Left lobe of liver (tissue), 2 donors: ENCODE measurements around the gene KRTAP1-1. TPM values are rescaled to one million over a fixed set of nuclear protein-coding genes. Genes with fewer than 3 reads are reported as not detected.
"Not testable (repeated sequence)": the region's sequence is repeated elsewhere in the genome, so short reads cannot be mapped to it uniquely, and the experiment has no call there.

Experiments
- ATAC-seq: fragments of 200-7000 bp; cut with Tn5 transposase; one replicate; pipeline ENCODE4 v1.9.1; 2020; ENCODE audit warnings: mild to moderate bottlenecking, moderate library complexity
- DNase-seq: peaks from one replicate; pipeline ENCODE4 v3.0.0-alpha.2; 2020; ENCODE audit warnings: low spot score
- total RNA-seq: library from RNA; stranded (reverse); gene quantifications from one replicate; pipeline ENCODE4 v1.2.1, GENCODE V29; 2021
- donor health status: DM: no; HTN: no; CAD: no; lungs with moderate emphysema.
- donor health status: DM: no; HTN: yes; CAD: no.

Gene KRTAP1-1
- total RNA-seq, 1 donor from 2014 or later: not detected

DNA sequence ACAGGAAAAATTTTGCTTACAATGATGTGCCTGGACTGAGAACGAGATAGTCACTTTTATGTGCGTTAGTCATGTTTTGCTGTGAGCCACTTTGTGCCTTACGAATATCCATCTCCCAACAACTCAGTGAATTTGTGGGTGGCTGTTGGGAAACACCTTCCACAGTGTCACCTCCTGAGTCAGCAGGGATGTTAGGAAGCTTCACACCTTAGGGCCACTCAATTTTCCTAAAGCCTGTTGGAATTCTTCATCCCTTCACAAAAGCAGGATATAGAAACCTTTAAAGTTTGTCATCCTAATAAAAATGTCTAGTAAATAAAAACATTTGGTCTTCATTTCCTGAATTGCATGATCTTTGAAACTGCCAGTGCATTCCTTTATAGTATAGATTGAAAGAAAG lies 28.1 kb downstream of the KRTAP1-1 start:
- DNase-seq: no peak
- no peak for ATAC-seq

DNA sequence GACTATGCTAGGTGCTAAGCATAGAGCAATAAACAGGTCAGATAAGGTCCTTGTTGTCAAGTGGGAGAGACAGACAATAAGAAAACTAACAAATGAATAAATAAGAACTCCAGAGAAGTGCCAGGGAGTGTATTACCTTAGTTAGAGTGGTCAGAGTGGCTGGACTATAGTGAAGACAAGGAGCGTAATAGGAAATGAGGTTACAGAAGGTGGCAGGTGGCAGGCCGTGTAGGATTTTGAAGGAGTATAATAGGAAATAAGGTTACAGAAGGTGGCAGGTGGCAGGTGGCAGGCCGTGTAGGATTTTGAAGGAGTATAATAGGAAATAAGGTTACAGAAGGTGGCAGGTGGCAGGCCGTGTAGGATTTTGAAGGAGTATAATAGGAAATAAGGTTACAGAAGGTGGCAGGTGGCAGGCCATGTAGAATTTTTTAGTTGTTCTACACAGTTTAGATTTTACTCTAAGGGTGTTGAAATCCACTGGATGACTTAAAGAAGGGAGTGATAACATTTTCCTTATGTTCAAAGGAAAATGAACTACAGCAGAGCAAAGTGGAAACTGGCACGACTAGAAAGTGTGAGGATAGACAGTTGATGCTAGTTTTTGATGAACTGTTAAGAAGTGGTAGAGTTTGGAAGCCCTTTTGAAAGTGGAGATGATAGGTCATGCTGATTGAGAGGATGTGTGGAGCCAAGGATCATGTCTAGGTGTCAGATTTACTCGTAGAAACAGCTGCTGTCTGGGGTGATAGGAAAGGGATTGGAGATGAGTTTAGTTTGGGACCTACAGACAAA lies 28.7 kb downstream of the KRTAP1-1 start:
- no peak for DNase-seq
- no peak for ATAC-seq

DNA sequence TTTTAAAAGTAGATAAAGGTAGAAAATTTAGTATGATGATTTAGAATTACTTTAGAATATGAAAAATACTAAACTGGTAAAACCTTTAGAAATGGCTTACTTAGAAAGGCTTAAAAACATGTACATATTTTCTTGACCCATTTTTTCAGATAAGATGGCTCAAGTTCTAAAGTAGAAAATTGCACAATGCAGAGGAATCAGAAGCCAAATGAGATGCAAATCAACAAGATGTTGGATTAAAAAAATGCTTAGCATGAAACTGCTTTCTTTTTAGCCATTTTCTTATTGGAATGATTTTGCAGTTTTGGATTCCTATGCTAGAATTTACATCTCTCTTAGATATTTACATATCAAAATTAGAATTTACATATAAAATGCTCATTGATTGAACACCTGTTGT lies 30.8 kb downstream of the KRTAP1-1 start:
- DNase-seq (no peak), ATAC-seq (no peak)

DNA sequence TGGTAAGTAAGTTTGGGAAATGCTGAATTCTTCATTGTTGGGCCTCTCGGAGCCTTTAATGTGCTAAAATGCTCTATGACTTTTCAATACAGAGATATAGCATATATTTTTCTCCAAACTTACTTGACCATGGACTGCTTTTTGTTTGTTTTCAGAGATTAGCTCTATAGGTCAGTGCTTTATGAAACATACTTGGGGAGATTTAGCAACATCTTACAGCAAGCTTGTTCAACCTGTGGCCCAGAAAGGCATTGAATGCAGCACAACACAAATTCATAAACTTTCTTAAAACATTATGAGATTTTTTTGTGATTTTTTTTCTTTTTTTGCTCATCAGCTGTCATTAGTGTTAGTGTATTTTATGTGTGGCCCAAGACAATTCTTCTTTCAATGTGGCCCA lies 31.3 kb downstream of the KRTAP1-1 start:
- ATAC-seq: no peak
- DNase-seq: no peak

DNA sequence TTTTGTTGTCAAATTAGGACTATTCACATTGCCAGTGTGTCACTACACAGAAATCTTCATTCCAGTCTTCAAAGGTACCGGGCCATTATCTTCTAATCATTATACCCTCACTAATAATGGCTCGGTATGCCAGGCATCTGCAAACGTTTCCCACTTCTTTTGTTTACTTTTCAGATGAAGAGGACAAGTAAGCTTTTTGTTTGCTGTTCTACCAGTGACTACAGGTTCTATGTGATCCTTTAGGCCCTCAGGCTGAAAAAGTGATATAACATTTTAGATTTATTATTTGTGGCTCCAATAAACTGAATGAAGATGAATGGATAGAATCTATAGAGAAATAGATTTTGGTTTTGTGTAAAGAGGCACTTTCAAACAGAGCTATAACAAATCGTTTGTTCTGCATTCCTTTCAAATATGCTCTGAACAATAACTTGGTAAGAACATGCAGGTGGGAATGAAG lies 31.9 kb downstream of the KRTAP1-1 start:
- DNase-seq (no peak), ATAC-seq (no peak)

DNA sequence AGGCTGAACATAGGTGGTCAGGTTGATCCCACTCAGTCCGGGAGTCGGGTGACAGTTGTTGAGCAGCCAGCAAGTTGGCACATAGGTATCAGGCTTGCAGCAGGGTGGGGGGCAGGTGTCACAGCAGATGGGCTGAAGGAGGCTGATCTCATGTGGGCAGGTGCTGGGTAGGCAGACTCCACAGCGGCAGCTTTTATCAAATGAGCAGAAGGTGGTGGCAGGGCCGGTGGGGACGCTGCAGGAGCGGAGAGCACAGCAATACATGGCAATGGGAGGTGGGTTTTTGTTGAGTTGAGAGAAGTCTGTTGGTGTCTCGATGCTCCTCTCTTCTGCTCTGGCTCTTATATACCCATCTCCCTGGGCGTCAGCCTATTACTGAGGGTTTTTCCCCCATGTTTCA lies 32.4 kb downstream of the KRTAP1-1 start, which contains the start of gene KRTAP3-1:
Gene KRTAP3-1, minus strand, starts transcription at position 318 of the 400 bp plus-strand sequence. Its CDS starts 54 bp downstream, at position 264.
- no peak for ATAC-seq
- no peak for DNase-seq

DNA sequence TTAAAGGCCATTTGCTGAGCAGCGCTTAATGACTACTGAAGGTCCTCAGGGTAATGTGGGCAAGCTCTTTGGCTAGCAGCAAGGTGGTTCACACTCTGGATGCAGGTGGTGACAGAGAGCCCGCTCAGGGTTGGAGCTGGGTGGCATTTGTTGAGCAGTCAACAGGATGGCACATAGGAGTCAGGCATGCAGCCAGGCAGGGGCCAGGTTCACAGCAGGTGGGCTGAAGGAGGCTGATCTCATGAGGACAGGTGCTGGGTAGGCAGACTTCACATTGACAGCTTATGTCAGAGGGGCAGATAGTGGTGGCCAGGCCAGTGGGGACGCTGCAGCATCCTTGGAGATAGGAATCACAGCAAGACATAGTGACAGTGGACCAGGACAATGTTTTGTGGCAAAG lies 36.9 kb downstream of the KRTAP1-1 start:
- DNase-seq (no peak), ATAC-seq (no peak)

DNA sequence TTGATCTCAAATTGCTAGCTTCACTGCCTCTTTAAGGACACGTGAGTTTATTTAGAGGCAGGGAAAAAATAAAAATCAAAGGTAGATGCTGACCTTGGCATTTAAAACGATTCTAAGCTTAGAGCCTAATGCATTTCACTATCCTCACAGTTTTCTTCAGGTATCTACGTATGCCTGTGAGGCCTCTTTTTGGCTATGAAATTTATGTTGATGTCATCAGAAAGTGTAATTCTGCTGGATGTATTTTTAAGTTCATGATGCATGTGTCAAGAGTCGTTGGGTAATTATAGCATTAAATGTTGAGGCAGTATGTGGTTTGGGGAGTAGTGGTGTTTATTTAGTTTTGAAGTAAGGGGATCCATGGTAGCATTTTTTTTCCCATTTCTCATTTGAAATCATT lies 37.3 kb downstream of the KRTAP1-1 start:
- no peak for DNase-seq
- no peak for ATAC-seq

DNA sequence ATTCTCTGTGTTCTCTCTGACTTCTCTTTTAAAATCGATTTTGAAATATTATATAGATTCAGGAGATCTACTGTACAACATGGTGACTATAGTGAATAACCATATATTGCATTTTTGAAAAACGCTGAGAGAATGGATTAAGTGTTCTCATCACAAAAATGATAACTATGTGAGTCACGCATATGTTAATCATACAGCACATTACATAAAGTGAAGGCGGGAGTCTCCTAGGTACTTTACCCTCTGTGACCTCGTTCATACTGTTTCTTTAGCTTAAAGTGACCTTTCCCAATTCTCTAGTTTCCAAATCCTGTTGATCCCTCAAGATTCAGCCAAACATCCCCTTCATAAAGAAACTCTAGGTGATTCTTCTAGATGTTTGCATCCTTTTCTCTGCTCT lies 38.4 kb downstream of the KRTAP1-1 start:
- no peak for DNase-seq
- no peak for ATAC-seq

DNA sequence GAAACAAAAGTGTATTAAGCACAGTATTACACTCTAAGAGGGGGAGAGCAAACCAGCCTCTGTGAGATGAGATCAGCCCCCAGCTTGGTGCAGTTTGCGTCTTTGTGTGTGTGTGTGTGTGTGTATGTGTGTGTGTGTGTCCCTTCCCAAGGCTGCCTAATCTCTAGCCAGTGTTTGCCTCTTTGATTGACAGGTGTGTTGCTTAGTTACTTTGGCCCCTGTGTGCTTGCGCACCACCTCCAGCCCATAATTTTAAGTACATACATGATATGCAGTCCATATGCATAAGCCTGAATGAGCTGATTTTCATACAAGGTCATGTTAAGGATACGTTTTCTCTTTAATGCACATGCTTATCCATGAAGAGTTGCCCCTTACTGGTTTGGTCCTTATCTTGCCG lies 39.5 kb downstream of the KRTAP1-1 start:
- ATAC-seq (no peak), DNase-seq (no peak)

DNA sequence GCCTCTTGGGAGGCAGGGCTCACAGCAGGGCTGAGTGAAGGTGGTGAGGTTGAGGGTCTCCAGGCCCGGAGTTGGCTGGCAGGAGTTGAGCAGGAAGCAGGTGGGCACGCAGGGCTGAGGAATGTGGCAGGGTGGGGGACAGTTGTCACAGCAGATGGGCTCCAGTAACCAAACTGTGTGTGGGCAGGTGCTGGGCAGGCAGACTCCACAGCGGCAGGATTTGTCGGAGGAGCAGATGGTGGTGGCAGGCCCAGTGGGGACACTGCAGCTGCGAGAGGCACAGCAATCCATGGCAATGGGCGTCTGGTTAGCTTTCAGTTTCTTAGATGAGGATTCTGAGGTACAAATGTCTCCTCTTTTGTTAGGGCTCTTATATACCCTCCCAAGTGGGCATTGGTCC lies 41.7 kb downstream of the KRTAP1-1 start, which contains the start of gene KRTAP3-2:
Gene KRTAP3-2, minus strand, starts transcription at position 344 of the 400 bp plus-strand sequence. Its CDS starts 53 bp downstream, at position 291.
- not testable (repeated sequence) for ATAC-seq, DNase-seq

DNA sequence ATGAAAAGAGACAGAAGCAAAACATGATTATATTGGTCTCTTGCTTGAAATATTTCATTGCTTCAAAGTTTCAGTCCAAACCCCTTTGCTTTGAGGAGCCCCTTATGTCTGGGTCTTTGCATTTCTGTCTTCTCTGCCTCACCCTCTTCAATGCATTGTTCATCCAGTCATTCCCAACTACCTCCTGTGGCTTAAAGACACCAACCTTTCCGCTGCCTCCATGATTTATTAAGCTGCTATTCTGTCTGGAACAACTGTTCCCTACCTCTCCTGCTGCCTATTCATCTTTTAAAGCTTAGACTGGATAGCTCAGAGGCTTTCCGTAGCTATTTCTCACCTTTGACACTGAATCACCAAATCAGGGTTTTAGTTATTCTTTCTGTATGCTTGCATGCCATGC lies 43.9 kb downstream of the KRTAP1-1 start:
- DNase-seq: no peak
- ATAC-seq: no peak

DNA sequence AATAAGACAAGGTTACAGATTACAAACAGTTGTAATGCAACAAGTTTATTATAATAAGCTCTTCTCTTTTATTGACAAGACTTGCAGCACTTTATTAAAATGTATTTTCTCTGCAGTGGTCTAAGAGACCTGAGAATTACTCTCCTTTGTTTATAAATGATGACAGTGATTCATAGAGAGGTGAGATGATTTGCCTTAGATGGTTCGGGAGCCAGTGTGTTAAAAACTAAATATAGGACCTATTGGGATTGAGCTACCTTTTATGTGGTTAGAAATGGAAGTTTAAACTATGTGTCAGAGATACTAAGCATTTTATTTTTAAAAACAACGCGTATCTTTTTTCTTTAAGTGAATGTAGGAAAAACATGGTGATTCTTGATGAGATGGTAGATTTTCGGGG lies 44.4 kb downstream of the KRTAP1-1 start:
- no peak for ATAC-seq
- no peak for DNase-seq

DNA sequence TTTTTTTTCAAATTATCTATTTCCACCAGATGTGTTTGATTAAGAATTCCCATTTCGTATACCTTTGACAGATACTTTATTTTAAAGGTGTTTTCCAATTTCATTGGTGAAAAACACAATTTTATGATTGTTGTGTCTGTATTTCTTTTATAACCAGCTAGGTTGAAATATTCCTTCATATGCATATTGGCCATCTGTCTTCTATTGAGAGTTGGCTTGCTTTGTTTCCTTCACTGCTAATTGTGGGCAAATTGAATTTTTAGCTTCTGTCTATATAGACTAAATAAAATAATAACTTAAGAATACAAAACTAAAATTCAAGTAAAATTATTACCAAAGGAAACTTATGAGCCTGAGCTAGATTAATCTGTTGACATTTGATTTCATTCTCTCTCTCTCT lies 46.1 kb downstream of the KRTAP1-1 start:
- no peak for ATAC-seq
- no peak for DNase-seq

DNA sequence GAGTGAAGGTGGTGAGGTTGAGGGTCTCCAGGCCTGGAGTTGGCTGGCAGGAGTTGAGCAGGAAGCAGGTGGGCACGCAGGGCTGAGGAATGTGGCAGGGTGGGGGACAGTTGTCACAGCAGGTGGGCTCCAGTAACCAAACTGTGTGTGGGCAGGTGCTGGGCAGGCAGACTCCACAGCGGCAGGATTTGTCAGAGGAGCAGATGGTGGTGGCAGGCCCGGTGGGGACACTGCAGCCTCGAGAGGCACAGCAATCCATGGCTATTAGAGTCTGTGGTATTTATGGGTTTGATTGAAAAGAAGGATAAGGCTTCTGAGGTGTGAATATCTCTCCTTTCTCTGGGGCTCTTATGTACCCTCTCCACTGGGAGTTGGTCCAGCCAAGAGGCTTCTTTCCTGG lies 47.4 kb downstream of the KRTAP1-1 start, which contains the start of gene KRTAP3-3:
Gene KRTAP3-3, minus strand, starts transcription at position 326 of the 400 bp plus-strand sequence. Its CDS starts 67 bp downstream, at position 259.
- no peak for DNase-seq
- ATAC-seq: no peak

DNA sequence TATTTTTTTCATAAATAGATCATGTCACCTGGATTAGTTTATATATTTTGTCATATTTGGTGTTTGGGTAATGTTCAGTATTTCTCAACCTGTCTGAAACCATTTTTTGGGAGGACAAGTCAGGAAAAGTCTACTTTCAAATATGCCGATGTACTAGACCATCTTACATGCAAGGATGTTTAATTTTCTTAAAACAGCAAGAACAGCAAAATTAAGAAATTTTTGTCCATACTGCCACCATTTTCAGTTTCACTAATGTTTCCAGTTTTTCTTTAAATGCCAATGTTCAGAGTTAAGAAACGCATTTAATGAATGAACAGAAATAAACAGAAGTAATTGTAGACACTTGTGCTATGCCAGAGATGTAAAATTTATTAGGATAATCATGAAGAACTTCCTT lies 48.2 kb downstream of the KRTAP1-1 start:
- no peak for DNase-seq
- no peak for ATAC-seq

DNA sequence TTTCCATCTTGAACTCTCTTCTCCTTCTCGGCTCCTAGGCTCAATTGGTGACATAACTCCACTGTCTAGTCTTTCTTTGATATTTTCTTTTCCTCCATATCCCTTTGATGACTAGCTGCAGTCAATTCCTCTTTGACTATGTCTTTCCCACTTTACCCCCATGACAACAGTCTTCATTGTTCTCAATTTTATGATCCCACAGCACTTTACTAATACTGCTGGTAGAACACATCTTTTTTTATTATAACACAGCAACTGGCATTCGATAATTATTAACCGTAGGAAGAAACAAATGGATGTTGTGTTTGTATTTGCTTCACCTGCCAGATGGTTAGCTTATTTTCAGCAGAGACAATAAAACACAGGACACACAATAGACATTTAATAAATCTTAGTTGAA lies 48.6 kb downstream of the KRTAP1-1 start:
- no peak for DNase-seq
- ATAC-seq: no peak

Other genes starting within 250 kb of the KRTAP1-1 start
- gene KRT28, start 241.5 kb downstream of the KRTAP1-1 start, total RNA-seq: not detected
- 12.2 TPM for gene KRT10, start 218.8 kb downstream of the KRTAP1-1 start, total RNA-seq
- gene KRT12, start 174.2 kb downstream of the KRTAP1-1 start, total RNA-seq: not detected
- gene KRT20, start 156.2 kb downstream of the KRTAP1-1 start, total RNA-seq: 0.40 TPM
- 0.13 TPM for gene KRT23, start 103.8 kb downstream of the KRTAP1-1 start, total RNA-seq
- gene KRT39, start 74.5 kb downstream of the KRTAP1-1 start, total RNA-seq: not detected
- not detected for gene KRT40, start 57.1 kb downstream of the KRTAP1-1 start, total RNA-seq
- gene KRTAP3-3, start 47.3 kb downstream of the KRTAP1-1 start, total RNA-seq: not detected
- gene KRTAP3-2, start 41.5 kb downstream of the KRTAP1-1 start, total RNA-seq: not detected
- gene KRTAP3-1, start 32.3 kb downstream of the KRTAP1-1 start, total RNA-seq: not detected
- gene KRTAP1-5, start 14.2 kb downstream of the KRTAP1-1 start, total RNA-seq: not detected
- gene KRTAP1-4, start 11.3 kb downstream of the KRTAP1-1 start, total RNA-seq: not detected
- not detected for gene KRTAP1-3, start 6.6 kb downstream of the KRTAP1-1 start, total RNA-seq
- not detected for gene KRTAP2-1, start 5.9 kb upstream of the KRTAP1-1 start, total RNA-seq
- not detected for gene KRTAP2-2, start 13.8 kb upstream of the KRTAP1-1 start, total RNA-seq
- not detected for gene KRTAP2-3, start 18.7 kb upstream of the KRTAP1-1 start, total RNA-seq
- gene KRTAP2-4, start 24.4 kb upstream of the KRTAP1-1 start, total RNA-seq: not detected
- not detected for gene KRTAP4-7, start 42.7 kb upstream of the KRTAP1-1 start, total RNA-seq
- gene KRTAP4-8, start 56.7 kb upstream of the KRTAP1-1 start, total RNA-seq: not detected
- gene KRTAP4-16, start 60.8 kb upstream of the KRTAP1-1 start, total RNA-seq: not detected
- not detected for gene KRTAP4-9, start 63.9 kb upstream of the KRTAP1-1 start, total RNA-seq
- gene KRTAP4-11, start 76.9 kb upstream of the KRTAP1-1 start, total RNA-seq: not detected
- not detected for gene KRTAP4-12, start 82.7 kb upstream of the KRTAP1-1 start, total RNA-seq
- gene KRTAP4-6, start 99.1 kb upstream of the KRTAP1-1 start, total RNA-seq: not detected
- gene KRTAP4-5, start 108.4 kb upstream of the KRTAP1-1 start, total RNA-seq: not detected
- not detected for gene KRTAP4-4, start 119.3 kb upstream of the KRTAP1-1 start, total RNA-seq
- gene KRTAP4-3, start 126.8 kb upstream of the KRTAP1-1 start, total RNA-seq: not detected
- gene KRTAP4-2, start 136.8 kb upstream of the KRTAP1-1 start, total RNA-seq: not detected
- gene KRTAP4-1, start 143.5 kb upstream of the KRTAP1-1 start, total RNA-seq: not detected
- not detected for gene KRTAP9-1, start 148.4 kb upstream of the KRTAP1-1 start, total RNA-seq
- not detected for gene KRTAP9-2, start 185.2 kb upstream of the KRTAP1-1 start, total RNA-seq
- not detected for gene KRTAP9-3, start 191.0 kb upstream of the KRTAP1-1 start, total RNA-seq
- not detected for gene KRTAP9-8, start 196.5 kb upstream of the KRTAP1-1 start, total RNA-seq
- not detected for gene KRTAP9-4, start 208.2 kb upstream of the KRTAP1-1 start, total RNA-seq
- gene KRTAP9-9, start 213.9 kb upstream of the KRTAP1-1 start, total RNA-seq: not detected
- gene KRTAP9-6, start 223.9 kb upstream of the KRTAP1-1 start, total RNA-seq: not detected
- gene KRTAP9-7, start 234.2 kb upstream of the KRTAP1-1 start, total RNA-seq: not detected